Neural progenitor cell (in vitro differentiated cells): ENCODE results near the gene CFAP92. TPM values are rescaled to one million over a fixed set of nuclear protein-coding genes. Genes with fewer than 3 reads are reported as not detected.

Source experiments
- DNase-seq: peaks from one replicate; pipeline ENCODE4 v3.0.0-alpha.2; 2016; ENCODE audit warnings: low spot score
- H2AFZ ChIP-seq: fragments of 200-600 bp; sonication (generic); replicated peaks from 2 replicates; pipeline ENCODE4 v1.6.1; 2016; ENCODE audit warnings: antibody characterized with exemption
- H3F3A ChIP-seq: fragments of 200-600 bp; sonication (generic); 2 replicates; pipeline ENCODE4 v1.6.1; 2016; ENCODE audit warnings: antibody characterized with exemption, low read depth
- H3K27ac ChIP-seq: fragments of 200-600 bp; sonication (generic); 2 replicates; pipeline ENCODE4 v1.5.1; 2016; ENCODE audit warnings: mild to moderate bottlenecking
- H3K27me3 ChIP-seq: fragments of 200-600 bp; sonication (generic); 2 replicates; pipeline ENCODE4 v1.6.1; 2016; ENCODE audit warnings: mild to moderate bottlenecking, moderate library complexity
- H3K36me3 ChIP-seq: fragments of 200-600 bp; sonication (generic); 2 replicates; pipeline ENCODE4 v1.5.1; 2016
- H3K4me1 ChIP-seq: fragments of 200-600 bp; sonication (generic); 2 replicates; pipeline ENCODE4 v1.6.1; 2016; ENCODE audit warnings: mixed run types
- H3K4me2 ChIP-seq: fragments of 200-600 bp; sonication (generic); 2 replicates; pipeline ENCODE4 v1.6.1; 2016
- H3K4me3 ChIP-seq: fragments of 200-600 bp; sonication (generic); 2 replicates; pipeline ENCODE4 v1.5.1; 2016
- H3K79me2 ChIP-seq: fragments of 200-600 bp; sonication (generic); 2 replicates; pipeline ENCODE4 v1.6.1; 2016; ENCODE audit warnings: low read depth
- H3K9ac ChIP-seq: fragments of 200-600 bp; sonication (generic); 2 replicates; pipeline ENCODE4 v1.6.1; 2016
- H3K9me3 ChIP-seq: fragments of 200-600 bp; sonication (generic); 2 replicates; pipeline ENCODE4 v1.5.1; 2016; ENCODE audit warnings: low read depth
- H4K20me1 ChIP-seq: fragments of 200-600 bp; sonication (generic); 2 replicates; pipeline ENCODE4 v1.6.1; 2016; ENCODE audit warnings: low read depth
- H3K27ac Mint-ChIP-seq: 3 replicates; pipeline ENCODE4 v1.8.0; 2021; ENCODE audit warnings: mixed read lengths
- H3K27me3 Mint-ChIP-seq: 2 replicates; pipeline ENCODE4 v1.8.0; 2022; ENCODE audit warnings: low read depth, mild to moderate bottlenecking, inconsistent platforms, moderate library complexity, mixed read lengths; ENCODE audit not compliant: insufficient read depth
- H3K36me3 Mint-ChIP-seq: 3 replicates; pipeline ENCODE4 v1.8.0; 2021; ENCODE audit warnings: mixed read lengths
- H3K4me1 Mint-ChIP-seq: 3 replicates; pipeline ENCODE4 v1.8.0; 2021; ENCODE audit warnings: mixed read lengths
- H3K4me3 Mint-ChIP-seq: 3 replicates; pipeline ENCODE4 v1.8.0; 2021; ENCODE audit warnings: mild to moderate bottlenecking, moderate library complexity, mixed read lengths
- H3K9me3 Mint-ChIP-seq: 3 replicates; pipeline ENCODE4 v1.8.0; 2020; ENCODE audit warnings: mixed read lengths
- CTCF ChIP-seq: fragments of 200-600 bp; sonication (generic); IDR thresholded peaks from 2 replicates; pipeline ENCODE4 v1.5.1; 2017; ENCODE audit warnings: antibody characterized with exemption, mild to moderate bottlenecking
- EZH2 ChIP-seq: fragments of 200-600 bp; sonication (generic); IDR thresholded peaks from 2 replicates; pipeline ENCODE4 v1.6.1; 2017; ENCODE audit warnings: antibody characterized with exemption, mild to moderate bottlenecking, moderate library complexity
- EZH2phosphoT487 ChIP-seq: fragments of 200-600 bp; sonication (generic); IDR thresholded peaks from 2 replicates; pipeline ENCODE4 v1.6.1; 2017; ENCODE audit warnings: antibody characterized with exemption
- total RNA-seq: library from RNA; depleted of rRNA; stranded (reverse); fragments of >200 nt; gene quantifications from 2 replicates; pipeline ENCODE4 v1.2.3, GENCODE V29; 2015; ENCODE audit warnings: low replicate concordance

Gene CFAP92
- total RNA-seq, 1 donor from 2014 or later, result 5.5 TPM

- TF ChIP-seq EZH2 (peak; percentile 59), EZH2phosphoT487 (no peak), CTCF (no peak)
- Mint-ChIP-seq H3K9me3 (no peaks in the 10 kb centered on the region), H3K27me3 (peaks cover 16% of the 10 kb centered on the region), H3K36me3 (peaks cover 23% of the 10 kb centered on the region), H3K27ac (peak overlapping the region; percentile 53), H3K4me1 (peaks cover 61% of the 10 kb centered on the region), H3K4me3 (peak overlapping the region; percentile 91)
- Histone ChIP-seq H3K27ac (no peak overlapping the region), H3F3A (peaks cover 47% of the 10 kb centered on the region), H3K27me3 (peaks cover 84% of the 10 kb centered on the region), H3K4me2 (peak overlapping the region; percentile 96), H3K79me2 (no peaks in the 10 kb centered on the region), H4K20me1 (peaks cover 10% of the 10 kb centered on the region), H3K4me1 (peaks cover 33% of the 10 kb centered on the region), H2AFZ (no peak overlapping the region), H3K9me3 (no peaks in the 10 kb centered on the region), H3K36me3 (no peaks in the 10 kb centered on the region), H3K4me3 (peak overlapping the region; percentile 84), H3K9ac (no peak overlapping the region)
- no peak for DNase-seq
Measured at GRCh38 chr3:129002573-129003569, 9.0 kb upstream of the CFAP92 start.

GRCh38 chr3:129001806-129002572, 8.1 kb upstream of the CFAP92 start:
- no peaks in the 10 kb centered on the region for H3K9me3 ChIP-seq
- Mint-ChIP-seq H3K36me3 (peaks cover 18% of the 10 kb centered on the region), H3K27me3 (peaks cover 16% of the 10 kb centered on the region), H3K4me3 (peak overlapping the region; percentile 91), H3K4me1 (peaks cover 67% of the 10 kb centered on the region), H3K27ac (peak overlapping the region; percentile 18), H3K9me3 (no peaks in the 10 kb centered on the region)
- H3K36me3 ChIP-seq, result no peaks in the 10 kb centered on the region
- no peak overlapping the region for H3K9ac ChIP-seq
- peaks cover 34% of the 10 kb centered on the region for H3K4me1 ChIP-seq
- H3K27ac ChIP-seq, result no peak overlapping the region
- peak overlapping the region; percentile 84 for H3K4me3 ChIP-seq
- peaks cover 52% of the 10 kb centered on the region for H3F3A ChIP-seq
- peaks cover 10% of the 10 kb centered on the region for H4K20me1 ChIP-seq
- H3K4me2 ChIP-seq, result peak overlapping the region; percentile 96
- no peaks in the 10 kb centered on the region for H3K79me2 ChIP-seq
- DNase-seq, result peak; percentile 83
- peaks cover 75% of the 10 kb centered on the region for H3K27me3 ChIP-seq
- TF ChIP-seq EZH2 (peak; percentile 89), CTCF (no peak), EZH2phosphoT487 (peak; percentile 82)
- H2AFZ ChIP-seq, result peak overlapping the region; percentile 95

- no peak for TF ChIP-seq CTCF
- no peak for TF ChIP-seq EZH2
- TF ChIP-seq EZH2phosphoT487, result no peak
- Histone ChIP-seq H3K9me3 (no peaks in the 10 kb centered on the region), H4K20me1 (peaks cover 10% of the 10 kb centered on the region), H3F3A (peaks cover 52% of the 10 kb centered on the region), H3K4me3 (peak within 1 kb of the TSS; percentile 84), H3K36me3 (no peaks in the 10 kb centered on the region), H3K4me1 (peaks cover 34% of the 10 kb centered on the region), H3K27ac (no peak within 1 kb of the TSS), H3K79me2 (no peaks in the 10 kb centered on the region), H3K9ac (no peak within 1 kb of the TSS), H3K27me3 (peaks cover 68% of the 10 kb centered on the region), H2AFZ (peak within 1 kb of the TSS; percentile 95), H3K4me2 (peak within 1 kb of the TSS; percentile 96)
- H3K36me3 Mint-ChIP-seq, result peaks cover 13% of the 10 kb centered on the region
- no peaks in the 10 kb centered on the region for H3K9me3 Mint-ChIP-seq
- peak within 1 kb of the TSS; percentile 91 for H3K4me3 Mint-ChIP-seq
- peak within 1 kb of the TSS; percentile 98 for H3K27ac Mint-ChIP-seq
- peaks cover 72% of the 10 kb centered on the region for H3K4me1 Mint-ChIP-seq
- DNase-seq, result peak; percentile 92
- peaks cover 15% of the 10 kb centered on the region for H3K27me3 Mint-ChIP-seq
Measured at GRCh38 chr3:129001101-129001805, 7.4 kb upstream of the CFAP92 start, which contains the start of gene EFCC1. TSS of gene EFCC1 (plus strand) at chr3:129001304. CDS start at chr3:129001629, 325 bp downstream.
